ENCODE results near the gene SHISAL1. TPM values are rescaled to one million over a fixed set of nuclear protein-coding genes. Genes with fewer than 3 reads are reported as not detected.

The SHISAL1 gene
- total RNA-seq, 1 experiment from 2014 or later, result not detected

DNA sequence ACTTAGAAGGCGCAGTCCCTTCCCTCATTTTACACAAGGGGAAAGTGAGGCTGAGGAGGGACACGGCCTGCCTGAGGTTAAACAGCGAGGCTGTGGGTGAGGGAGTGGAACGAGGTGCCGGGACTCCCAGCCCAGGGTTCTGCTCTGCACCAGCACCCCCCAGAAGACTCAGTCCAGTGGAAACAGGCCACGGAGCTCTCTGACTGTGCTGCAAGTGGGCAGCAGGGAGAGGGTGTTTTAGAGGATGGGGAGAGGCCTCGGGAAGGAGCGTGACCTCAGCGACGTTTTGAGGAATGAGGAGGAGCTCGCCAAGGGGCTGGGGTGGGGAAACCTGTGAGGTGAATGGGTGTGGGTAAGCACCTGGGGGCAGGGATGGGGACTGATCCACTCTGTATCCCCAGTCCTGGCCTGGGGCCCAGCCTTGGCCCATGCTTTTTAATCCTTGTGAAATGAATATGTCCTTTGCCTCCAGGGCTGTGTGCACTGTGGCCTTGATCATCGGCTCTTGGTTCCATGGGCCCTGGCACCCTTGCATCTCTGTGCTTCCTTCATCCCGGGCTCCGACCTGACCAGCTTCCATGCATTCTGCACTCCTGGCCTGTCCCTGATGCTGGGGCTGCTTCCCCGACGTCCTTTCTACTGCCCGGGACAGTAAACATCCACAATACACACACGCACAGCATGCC is 44.2 kb downstream of the SHISAL1 start:
- TF ChIP-seq, protein P1, sequence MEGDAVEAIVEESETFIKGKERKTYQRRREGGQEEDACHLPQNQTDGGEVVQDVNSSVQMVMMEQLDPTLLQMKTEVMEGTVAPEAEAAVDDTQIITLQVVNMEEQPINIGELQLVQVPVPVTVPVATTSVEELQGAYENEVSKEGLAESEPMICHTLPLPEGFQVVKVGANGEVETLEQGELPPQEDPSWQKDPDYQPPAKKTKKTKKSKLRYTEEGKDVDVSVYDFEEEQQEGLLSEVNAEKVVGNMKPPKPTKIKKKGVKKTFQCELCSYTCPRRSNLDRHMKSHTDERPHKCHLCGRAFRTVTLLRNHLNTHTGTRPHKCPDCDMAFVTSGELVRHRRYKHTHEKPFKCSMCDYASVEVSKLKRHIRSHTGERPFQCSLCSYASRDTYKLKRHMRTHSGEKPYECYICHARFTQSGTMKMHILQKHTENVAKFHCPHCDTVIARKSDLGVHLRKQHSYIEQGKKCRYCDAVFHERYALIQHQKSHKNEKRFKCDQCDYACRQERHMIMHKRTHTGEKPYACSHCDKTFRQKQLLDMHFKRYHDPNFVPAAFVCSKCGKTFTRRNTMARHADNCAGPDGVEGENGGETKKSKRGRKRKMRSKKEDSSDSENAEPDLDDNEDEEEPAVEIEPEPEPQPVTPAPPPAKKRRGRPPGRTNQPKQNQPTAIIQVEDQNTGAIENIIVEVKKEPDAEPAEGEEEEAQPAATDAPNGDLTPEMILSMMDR (IDR thresholded peaks at IDR 0.05; ENCODE audit: insufficient read depth in 1 of 2, low read depth in 1 of 2, low read length in 1 of 2, severe bottlenecking in 1 of 2, unreplicated experiment in 1 of 2), result no peak
- CTCF ChIA-PET, result no interaction called here
- no TSS peak for BruUV-seq (replicated peaks)

DNA sequence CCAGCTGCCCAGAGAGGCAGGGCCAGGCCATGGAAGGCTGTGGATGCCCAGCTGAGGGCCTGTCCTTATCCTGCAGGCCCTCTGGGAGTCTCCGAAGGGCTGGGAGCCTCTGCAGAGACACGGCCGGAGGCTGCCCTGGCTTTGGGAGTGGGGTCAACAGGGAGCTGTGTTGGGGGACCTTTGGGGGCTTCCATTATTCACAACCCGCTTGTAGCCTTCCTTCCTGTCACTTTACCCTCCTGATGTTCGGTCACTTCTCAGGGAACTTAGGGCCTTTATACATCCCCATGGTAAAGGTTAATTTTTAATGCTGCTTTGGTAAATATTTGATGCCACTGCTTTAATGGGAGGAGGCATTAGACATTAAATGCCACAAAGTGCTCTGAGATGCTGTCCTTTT is 44.9 kb downstream of the SHISAL1 start:
- intact Hi-C loops (cut with micrococcal nuclease; ENCODE audit: unreplicated experiment), result no loop called here
- Histone ChIP-seq H3K9me3 (no peaks in the 10 kb centered on the region; the same call in 1 of the 2 replicates), H3K27me3 (replicated peaks; ENCODE audit: control insufficient read depth, insufficient read depth, low read length) (no peaks in the 10 kb centered on the region), H3K4me3 (ENCODE audit: low read depth, low read length) (no peak overlapping the region), H3K36me3 (ENCODE audit: control insufficient read depth, insufficient read depth, low read length) (no peaks in the 10 kb centered on the region), H3K4me1 (no peaks in the 10 kb centered on the region)
- H3K27ac Mint-ChIP-seq (ENCODE audit: unreplicated experiment), result no peak overlapping the region
- no peaks in the 10 kb centered on the region for H3K9me3 Mint-ChIP-seq (ENCODE audit: unreplicated experiment)
- no peaks in the 10 kb centered on the region for H3K36me3 Mint-ChIP-seq (ENCODE audit: insufficient read depth, unreplicated experiment)
- no peaks in the 10 kb centered on the region for H3K4me1 Mint-ChIP-seq (ENCODE audit: low read depth, unreplicated experiment)
- peaks cover 8% of the 10 kb centered on the region for H3K27me3 Mint-ChIP-seq (ENCODE audit: insufficient read depth, unreplicated experiment)
- no TSS peak for BruUV-seq (replicated peaks)
- TF ChIP-seq, protein P1 (IDR thresholded peaks at IDR 0.05; ENCODE audit: insufficient read depth in 1 of 2, low read depth in 1 of 2, low read length in 1 of 2, severe bottlenecking in 1 of 2, unreplicated experiment in 1 of 2), result no peak
- ChIA-PET POLR2A (no interaction called here), CTCF (interaction anchor here (0.5 kb wide), 1 partner anchor 89 kb away, joined by 8 read pairs; no protein-coding TSS in a partner anchor)
- DNase-seq, result no peak
- no peak overlapping the region for H3K4me3 Mint-ChIP-seq (ENCODE audit: unreplicated experiment)

More for the DNA sequence above, 44.2 kb downstream of the SHISAL1 start:
- Histone ChIP-seq H3K27me3 (replicated peaks; ENCODE audit: control insufficient read depth, insufficient read depth, low read length) (no peaks in the 10 kb centered on the region), H3K9me3 (no peaks in the 10 kb centered on the region; the same call in 1 of the 2 replicates), H3K4me3 (ENCODE audit: low read depth, low read length) (no peak overlapping the region), H3K36me3 (ENCODE audit: control insufficient read depth, insufficient read depth, low read length) (no peaks in the 10 kb centered on the region), H3K4me1 (no peaks in the 10 kb centered on the region)
- no peak overlapping the region for H3K27ac Mint-ChIP-seq (ENCODE audit: unreplicated experiment)
- DNase-seq, result no peak
- no peak overlapping the region for H3K4me3 Mint-ChIP-seq (ENCODE audit: unreplicated experiment)
- H3K9me3 Mint-ChIP-seq (ENCODE audit: unreplicated experiment), result no peaks in the 10 kb centered on the region
- intact Hi-C loops (cut with micrococcal nuclease; ENCODE audit: unreplicated experiment), result no loop called here
- H3K4me1 Mint-ChIP-seq (ENCODE audit: low read depth, unreplicated experiment), result no peaks in the 10 kb centered on the region
- POLR2A ChIA-PET, result no interaction called here
- H3K27me3 Mint-ChIP-seq (ENCODE audit: insufficient read depth, unreplicated experiment), result peaks cover 8% of the 10 kb centered on the region
- H3K36me3 Mint-ChIP-seq (ENCODE audit: insufficient read depth, unreplicated experiment), result no peaks in the 10 kb centered on the region

DNA sequence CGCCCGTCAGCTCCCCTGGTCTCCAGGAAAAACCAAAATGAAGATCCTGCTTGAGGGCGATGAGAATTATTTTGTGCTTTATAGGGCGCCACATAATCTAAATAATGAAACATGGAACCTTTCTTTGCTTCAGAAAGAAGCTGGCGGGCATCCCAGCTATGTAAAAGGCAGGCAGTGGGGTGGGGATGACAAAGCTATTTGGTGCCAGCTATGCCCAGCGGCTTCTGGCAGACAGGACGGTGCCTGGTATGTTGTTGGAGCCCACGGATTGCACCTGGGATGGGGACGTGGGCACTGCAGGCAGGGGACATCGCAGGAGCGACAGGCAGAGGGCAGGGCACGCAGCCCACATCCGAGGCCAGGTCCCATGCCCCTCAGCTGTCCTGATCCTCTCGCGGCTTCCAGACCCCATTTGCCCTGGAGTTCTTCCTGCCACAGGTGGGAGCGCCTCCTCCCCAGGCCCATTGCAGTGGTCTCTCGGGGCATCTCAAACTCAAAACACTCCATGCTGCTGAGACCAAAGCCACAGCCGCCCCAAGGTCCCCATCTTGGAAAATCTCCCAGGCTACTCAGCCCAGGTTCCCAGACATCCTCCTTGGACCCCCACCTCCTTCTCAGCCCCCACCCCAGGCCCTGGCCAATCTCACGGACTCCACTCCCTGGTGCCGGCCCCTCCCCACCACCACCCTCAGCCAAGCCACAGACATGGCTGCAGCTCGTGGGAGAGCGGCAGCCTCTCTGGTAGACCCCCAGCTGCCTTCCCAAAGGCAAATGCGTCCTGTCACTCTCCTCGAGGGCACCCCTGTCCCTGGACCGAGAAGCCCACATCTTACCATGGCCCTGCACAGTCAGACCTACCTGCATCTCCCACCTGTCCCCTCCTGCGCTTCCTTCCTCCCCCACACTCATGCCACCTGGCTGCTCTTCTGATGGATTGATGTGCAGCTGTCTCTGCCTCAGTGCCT is 45.7 kb downstream of the SHISAL1 start:
- no peak overlapping the region for H3K4me3 ChIP-seq (ENCODE audit: low read depth, low read length)
- H3K27me3 ChIP-seq (replicated peaks; ENCODE audit: control insufficient read depth, insufficient read depth, low read length), result no peaks in the 10 kb centered on the region
- no peak overlapping the region for H3K4me3 Mint-ChIP-seq (ENCODE audit: unreplicated experiment)
- ChIA-PET POLR2A (no interaction called here), CTCF (interaction anchor here (0.5 kb wide), 1 partner anchor 90 kb away, joined by 8 read pairs; no protein-coding TSS in a partner anchor)
- intact Hi-C loops (cut with micrococcal nuclease; ENCODE audit: unreplicated experiment), result no loop called here
- no TSS peak for BruUV-seq (replicated peaks)
- H3K9me3 Mint-ChIP-seq (ENCODE audit: unreplicated experiment), result no peaks in the 10 kb centered on the region
- H3K27ac Mint-ChIP-seq (ENCODE audit: unreplicated experiment), result no peak overlapping the region
- no peaks in the 10 kb centered on the region for H3K36me3 ChIP-seq (ENCODE audit: control insufficient read depth, insufficient read depth, low read length)
- TF ChIP-seq, protein P1 (IDR thresholded peaks at IDR 0.05; ENCODE audit: insufficient read depth in 1 of 2, low read depth in 1 of 2, low read length in 1 of 2, severe bottlenecking in 1 of 2, unreplicated experiment in 1 of 2), result no peak
- no peak for DNase-seq
- no peaks in the 10 kb centered on the region for H3K4me1 ChIP-seq
- H3K36me3 Mint-ChIP-seq (ENCODE audit: insufficient read depth, unreplicated experiment), result no peaks in the 10 kb centered on the region
- H3K9me3 ChIP-seq, result no peaks in the 10 kb centered on the region; the same call in 1 of the 2 replicates
- H3K27me3 Mint-ChIP-seq (ENCODE audit: insufficient read depth, unreplicated experiment), result peaks cover 8% of the 10 kb centered on the region
- no peaks in the 10 kb centered on the region for H3K4me1 Mint-ChIP-seq (ENCODE audit: low read depth, unreplicated experiment)

All from Caco-2 (cell line).